K562 (cell line): ENCODE measurements around the gene MRPS10. TPM values are rescaled to one million over a fixed set of nuclear protein-coding genes. Genes with fewer than 3 reads are reported as not detected.

ENCODE experiments used
- AFF1 ChIP-seq, 2 experiments: fragments of 450-650 bp; IDR thresholded peaks; 2 replicates each; pipeline ENCODE4 v1.6.1; 2018; ENCODE audit warnings: mild to moderate bottlenecking in 2 of 2, low read depth in 1 of 2; ENCODE audit not compliant: partially characterized antibody in 2 of 2
- CHD4 ChIP-seq: fragments of 200-600 bp; sonication (generic); IDR thresholded peaks from 3 replicates; pipeline ENCODE4 v1.6.1; 2012; ENCODE audit warnings: low read depth, mild to moderate bottlenecking, mixed read lengths, low read length, inconsistent platforms; ENCODE audit not compliant: insufficient read depth, insufficient replicate concordance, poor library complexity, severe bottlenecking
- COPS2 ChIP-seq: fragments of 450-650 bp; conservative IDR thresholded peaks from 2 replicates; pipeline ENCODE4 v1.6.1; 2016; ENCODE audit warnings: mild to moderate bottlenecking, moderate library complexity
- CREB1 ChIP-seq, 2 experiments: sonication (generic) in 1 of 2; formaldehyde crosslinking in 1 of 2; IDR thresholded peaks; 2 replicates each; pipeline versions ENCODE4 v1.6.1 to v1.8.0; 2012 to 2022; ENCODE audit warnings: inconsistent platforms in 1 of 2, mild to moderate bottlenecking in 1 of 2, missing genetic modification reagents in 1 of 2, moderate library complexity in 1 of 2
- CTCF ChIP-seq, 3 experiments: IDR thresholded peaks in 2 of 3; conservative IDR thresholded peaks in 1 of 3; 2 replicates each; pipeline ENCODE4 v1.5.1; 2011 to 2012; ENCODE audit warnings: low read length in 3 of 3, mild to moderate bottlenecking in 3 of 3, control low read depth in 2 of 3, improper control_type of control experiment in 1 of 3, inconsistent platforms in 1 of 3, low read depth in 1 of 3, mixed read lengths in 1 of 3, moderate library complexity in 1 of 3; ENCODE audit not compliant: insufficient read depth in 2 of 3
- CTCFL ChIP-seq: IDR thresholded peaks from 2 replicates; pipeline ENCODE4 v1.6.1; 2011; ENCODE audit warnings: borderline replicate concordance, low read depth, mild to moderate bottlenecking, moderate library complexity, low read length; ENCODE audit not compliant: insufficient read depth, poor library complexity, severe bottlenecking
- EHMT2 ChIP-seq: fragments of 450-650 bp; IDR thresholded peaks from 2 replicates; pipeline ENCODE4 v1.6.1; 2018; ENCODE audit warnings: antibody characterized with exemption
- MAFF ChIP-seq: IDR thresholded peaks from 2 replicates; pipeline ENCODE4 v1.6.1; 2012; ENCODE audit warnings: low read length, improper control_type of control experiment
- MNT ChIP-seq, 2 experiments: fragments of 450-650 bp; conservative IDR thresholded peaks; 2 replicates each; pipeline ENCODE4 v1.6.1; 2017; ENCODE audit warnings: mild to moderate bottlenecking in 2 of 2, moderate library complexity in 2 of 2
- SAFB2 ChIP-seq: fragments of 200-400 bp; formaldehyde crosslinking; IDR thresholded peaks from 2 replicates; pipeline ENCODE4 v1.6.1; 2018; ENCODE audit warnings: borderline replicate concordance, low read length, low read depth, moderate library complexity; ENCODE audit not compliant: severe bottlenecking
- SMC3 ChIP-seq: conservative IDR thresholded peaks from 2 replicates; pipeline ENCODE4 v1.6.1; 2011; ENCODE audit warnings: low read depth, low read length, improper control_type of control experiment; ENCODE audit not compliant: insufficient read depth
- TEAD4 ChIP-seq, 2 experiments: sonication (generic) in 1 of 2; formaldehyde crosslinking in 1 of 2; IDR thresholded peaks; 2 replicates each; pipeline versions ENCODE4 v1.6.1 to v1.8.0; 2012 to 2022; ENCODE audit warnings: borderline replicate concordance in 1 of 2, inconsistent platforms in 1 of 2, low read length in 1 of 2, mild to moderate bottlenecking in 1 of 2, missing genetic modification reagents in 1 of 2
- TOE1 ChIP-seq, 2 experiments: fragments of 450-650 bp in 1 of 2; sonication (generic) in 1 of 2; formaldehyde crosslinking in 1 of 2; IDR thresholded peaks; 2 replicates each; pipeline versions ENCODE4 v1.7.1 to v1.8.0; 2016 to 2022; ENCODE audit warnings: borderline replicate concordance in 2 of 2, mild to moderate bottlenecking in 2 of 2, antibody characterized with exemption in 1 of 2, inconsistent platforms in 1 of 2, low read depth in 1 of 2, missing genetic modification reagents in 1 of 2, moderate library complexity in 1 of 2
- TSC22D4 ChIP-seq: fragments of 450-650 bp; IDR thresholded peaks from 2 replicates; pipeline ENCODE4 v1.6.1; 2016; ENCODE audit warnings: missing genetic modification characterization, missing biosample characterization, control low read depth
- ZKSCAN1 ChIP-seq: fragments of 150-350 bp; IDR thresholded peaks from 2 replicates; pipeline ENCODE4 v1.6.1; 2016; ENCODE audit warnings: low read depth, low read length
- ZNF253 ChIP-seq: fragments of 250-450 bp; sonication (Bioruptor Pico); conservative IDR thresholded peaks from 2 replicates; pipeline ENCODE4 v1.6.1; 2021; ENCODE audit warnings: mild to moderate bottlenecking
- polyA plus RNA-seq, 8 experiments: library from polyadenylated mRNA; depleted of rRNA in 4 of 8; stranded (reverse) in 5 of 8; unstranded in 3 of 8; fragments of >200 nt; fragmentation: Nextera tagmentation in 2 of 8; fragmentation: Illumina TruSeq in 1 of 8; extraction: Ambion mirVana in 2 of 8; extraction: Trizol in 1 of 8; gene quantifications; 2 replicates each; pipeline versions ENCODE4 v1.2.1 to v1.2.3, GENCODE V29; 2011 to 2014; ENCODE audit warnings: inconsistent platforms in 1 of 8, missing spikeins in 1 of 8
- total RNA-seq, 7 experiments: library from RNA; depleted of rRNA in 6 of 7; stranded (reverse); fragments of >200 nt in 6 of 7; fragmentation: Illumina TruSeq in 2 of 7; extraction: Trizol in 2 of 7; gene quantifications; 2 replicates each; pipeline versions ENCODE4 v1.2.1 to v1.2.3, GENCODE V29; 2011 to 2021; ENCODE audit warnings: low replicate concordance in 1 of 7

Gene MRPS10
- total and polyA plus RNA-seq, 9 of the 15 experiments (the other 6 are each of a cell fraction or from before 2014, with no cell fraction given): 48.6 to 166 (median 93.7) TPM

- TF ChIP-seq AFF1 (IDR thresholded peaks at IDR 0.05; ENCODE audit: low read depth in 1 of 2, partially characterized antibody in 2 of 2): no peak
- no peak for TF ChIP-seq ZNF253 (CRISPR knock-in tag)
- peak; percentile 67 for TF ChIP-seq TEAD4 (IDR thresholded peaks at IDR 0.05; ENCODE audit: low read length)
- no peak for TF ChIP-seq TEAD4 (CRISPR knock-in tag; IDR thresholded peaks at IDR 0.05; ENCODE audit: borderline replicate concordance)
- peak; percentile 46 for TF ChIP-seq CTCFL
- TF ChIP-seq EHMT2: no peak
- 0 out of 2 replicates have a peak, but pooled peaks have one; percentile 28 for TF ChIP-seq SMC3
- no peak for TF ChIP-seq TSC22D4 (tag)
- TF ChIP-seq CTCF (IDR thresholded peaks at IDR 0.05 in 2 of 3, conservative IDR thresholded peaks at IDR 0.05 in 1 of 3; ENCODE audit: insufficient read depth in 2 of 3, low read depth in 1 of 3, low read length in 3 of 3): peak; percentile 43 to 50 (median 48)
- TF ChIP-seq ZKSCAN1: no peak
- TF ChIP-seq CREB1 (IDR thresholded peaks at IDR 0.05): no peak
- TF ChIP-seq CREB1 (CRISPR knock-in tag; IDR thresholded peaks at IDR 0.05): no peak
- TF ChIP-seq MAFF: no peak
- TF ChIP-seq MNT (conservative IDR thresholded peaks at IDR 0.05): no peak
- no peak for TF ChIP-seq COPS2
- TF ChIP-seq CHD4: no peak
- no peak for TF ChIP-seq TOE1 (IDR thresholded peaks at IDR 0.05; ENCODE audit: borderline replicate concordance)
- TF ChIP-seq TOE1 (CRISPR knock-in tag; IDR thresholded peaks at IDR 0.05; ENCODE audit: borderline replicate concordance, low read depth): no peak
- TF ChIP-seq SAFB2: no peak
Measured at GRCh38 chr6:42175860-42176259, 41.8 kb downstream of the MRPS10 start (continued).
